ENCODE results near the gene ZNF430.

ZNF430 gene

DNA sequence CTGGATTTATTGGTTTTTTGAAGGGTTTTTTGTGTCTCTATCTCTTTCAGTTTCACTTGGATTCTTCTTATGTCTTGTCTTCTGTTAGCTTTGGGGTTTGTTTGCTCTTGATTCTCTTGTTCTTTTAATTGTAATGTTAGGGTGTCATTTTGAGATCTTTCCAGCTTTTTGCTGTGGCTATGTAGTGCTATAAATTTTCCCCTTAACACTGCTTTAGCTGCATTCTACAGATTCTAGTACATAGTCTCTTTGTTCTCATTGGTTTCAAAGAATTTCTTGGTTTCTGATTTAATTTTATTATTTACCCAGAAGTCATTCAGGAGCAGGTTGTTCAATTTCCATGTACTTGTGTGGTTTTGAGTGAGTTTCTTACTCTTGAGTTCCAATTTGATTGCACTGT lies 24.6 kb downstream of the ZNF430 start:
- TF ChIP-seq, protein P1, sequence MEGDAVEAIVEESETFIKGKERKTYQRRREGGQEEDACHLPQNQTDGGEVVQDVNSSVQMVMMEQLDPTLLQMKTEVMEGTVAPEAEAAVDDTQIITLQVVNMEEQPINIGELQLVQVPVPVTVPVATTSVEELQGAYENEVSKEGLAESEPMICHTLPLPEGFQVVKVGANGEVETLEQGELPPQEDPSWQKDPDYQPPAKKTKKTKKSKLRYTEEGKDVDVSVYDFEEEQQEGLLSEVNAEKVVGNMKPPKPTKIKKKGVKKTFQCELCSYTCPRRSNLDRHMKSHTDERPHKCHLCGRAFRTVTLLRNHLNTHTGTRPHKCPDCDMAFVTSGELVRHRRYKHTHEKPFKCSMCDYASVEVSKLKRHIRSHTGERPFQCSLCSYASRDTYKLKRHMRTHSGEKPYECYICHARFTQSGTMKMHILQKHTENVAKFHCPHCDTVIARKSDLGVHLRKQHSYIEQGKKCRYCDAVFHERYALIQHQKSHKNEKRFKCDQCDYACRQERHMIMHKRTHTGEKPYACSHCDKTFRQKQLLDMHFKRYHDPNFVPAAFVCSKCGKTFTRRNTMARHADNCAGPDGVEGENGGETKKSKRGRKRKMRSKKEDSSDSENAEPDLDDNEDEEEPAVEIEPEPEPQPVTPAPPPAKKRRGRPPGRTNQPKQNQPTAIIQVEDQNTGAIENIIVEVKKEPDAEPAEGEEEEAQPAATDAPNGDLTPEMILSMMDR (IDR thresholded peaks at IDR 0.05; ENCODE audit: insufficient read depth, low read length, missing control alignments) = no peak
- POLR2A ChIA-PET = no interaction called here
- no peak overlapping the region for H3K4me3 ChIP-seq (ENCODE audit: low read depth, low read length)
- DNase-seq (ENCODE audit: low read depth, low spot score) = no peak
- CTCF ChIA-PET = no interaction called here

DNA sequence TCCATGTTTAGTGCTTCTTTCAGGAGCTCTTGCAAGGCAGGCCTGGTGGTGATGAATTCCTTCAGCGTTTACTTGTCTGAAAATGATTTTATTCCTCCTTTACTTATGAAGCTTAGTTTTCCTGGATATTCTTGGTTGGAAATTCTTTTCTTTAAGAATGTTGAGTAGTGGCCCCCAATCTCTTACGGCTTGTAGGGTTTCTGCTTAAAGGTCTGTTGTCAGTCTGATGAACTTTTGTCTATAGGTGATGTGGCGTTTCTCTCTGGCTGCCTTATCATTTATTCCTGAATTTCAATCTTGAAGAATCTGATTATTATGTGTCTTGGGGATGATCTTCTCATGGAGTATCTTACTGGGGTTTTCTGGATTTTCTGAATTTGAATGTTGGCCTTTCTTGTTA lies 26.0 kb downstream of the ZNF430 start:
- POLR2A ChIA-PET = no interaction called here
- H3K4me3 ChIP-seq (ENCODE audit: low read depth, low read length) = no peak overlapping the region
- no peak for DNase-seq (ENCODE audit: low read depth, low spot score)
- TF ChIP-seq, protein P1 (IDR thresholded peaks at IDR 0.05; ENCODE audit: insufficient read depth, low read length, missing control alignments) = no peak
- CTCF ChIA-PET = no interaction called here

DNA sequence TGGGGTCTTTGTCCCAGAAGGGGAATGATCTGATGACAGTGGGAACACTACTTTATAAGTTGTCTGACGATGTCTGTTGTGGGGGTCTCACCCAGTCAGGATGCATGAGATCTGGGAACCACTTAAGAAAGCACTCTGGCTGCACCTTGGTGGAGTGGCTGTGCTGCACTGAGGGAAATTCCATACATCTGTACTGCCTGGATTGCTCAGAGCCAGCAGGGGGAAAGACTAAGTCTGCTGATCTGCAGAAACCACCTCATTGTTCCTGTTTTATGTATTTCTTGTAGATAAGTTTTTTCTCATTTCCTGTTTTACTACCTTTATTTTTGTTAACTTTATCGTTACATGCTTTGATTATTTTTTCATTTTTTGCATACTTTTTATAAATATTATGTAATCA lies 27.3 kb downstream of the ZNF430 start:
- ChIA-PET POLR2A (no interaction called here), CTCF (no interaction called here)
- DNase-seq (ENCODE audit: low read depth, low spot score) = no peak
- TF ChIP-seq, protein P1 (IDR thresholded peaks at IDR 0.05; ENCODE audit: insufficient read depth, low read length, missing control alignments) = no peak
- H3K4me3 ChIP-seq (ENCODE audit: low read depth, low read length) = no peak overlapping the region

DNA sequence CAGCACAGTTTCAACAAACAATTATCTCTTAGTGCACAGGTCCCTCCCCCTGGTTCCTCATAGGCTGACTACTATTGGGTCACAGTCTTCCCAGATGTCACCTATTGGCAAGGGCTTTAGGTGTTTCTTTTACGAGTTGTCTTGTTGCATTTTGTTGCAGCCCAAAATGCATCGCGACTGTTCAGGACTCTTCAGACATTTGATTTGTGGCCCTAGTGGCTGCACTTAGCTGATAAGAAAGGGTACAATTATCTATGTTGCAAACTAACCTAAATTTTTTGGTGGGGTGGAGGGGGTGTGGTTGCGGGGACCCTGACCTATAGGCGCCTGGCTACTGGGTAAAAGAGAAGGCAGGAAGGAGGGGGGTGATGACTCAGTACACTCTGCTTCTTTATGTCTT lies 32.4 kb downstream of the ZNF430 start:
- H3K4me3 ChIP-seq (ENCODE audit: low read depth, low read length) = no peak overlapping the region
- TF ChIP-seq, protein P1 (IDR thresholded peaks at IDR 0.05; ENCODE audit: insufficient read depth, low read length, missing control alignments) = no peak
- ChIA-PET POLR2A (no interaction called here), CTCF (no interaction called here)
- no peak for DNase-seq (ENCODE audit: low read depth, low spot score)

GRCh38 chr19:21065336-21065735 lies 44.9 kb downstream of the ZNF430 start:
- TF ChIP-seq, protein P1 (IDR thresholded peaks at IDR 0.05; ENCODE audit: insufficient read depth, low read length, missing control alignments) = no peak
- no peak for DNase-seq (ENCODE audit: low read depth, low spot score)
- CTCF ChIA-PET = no interaction called here
- no peak overlapping the region for H3K4me3 ChIP-seq (ENCODE audit: low read depth, low read length)
- POLR2A ChIA-PET = no interaction called here

DNA sequence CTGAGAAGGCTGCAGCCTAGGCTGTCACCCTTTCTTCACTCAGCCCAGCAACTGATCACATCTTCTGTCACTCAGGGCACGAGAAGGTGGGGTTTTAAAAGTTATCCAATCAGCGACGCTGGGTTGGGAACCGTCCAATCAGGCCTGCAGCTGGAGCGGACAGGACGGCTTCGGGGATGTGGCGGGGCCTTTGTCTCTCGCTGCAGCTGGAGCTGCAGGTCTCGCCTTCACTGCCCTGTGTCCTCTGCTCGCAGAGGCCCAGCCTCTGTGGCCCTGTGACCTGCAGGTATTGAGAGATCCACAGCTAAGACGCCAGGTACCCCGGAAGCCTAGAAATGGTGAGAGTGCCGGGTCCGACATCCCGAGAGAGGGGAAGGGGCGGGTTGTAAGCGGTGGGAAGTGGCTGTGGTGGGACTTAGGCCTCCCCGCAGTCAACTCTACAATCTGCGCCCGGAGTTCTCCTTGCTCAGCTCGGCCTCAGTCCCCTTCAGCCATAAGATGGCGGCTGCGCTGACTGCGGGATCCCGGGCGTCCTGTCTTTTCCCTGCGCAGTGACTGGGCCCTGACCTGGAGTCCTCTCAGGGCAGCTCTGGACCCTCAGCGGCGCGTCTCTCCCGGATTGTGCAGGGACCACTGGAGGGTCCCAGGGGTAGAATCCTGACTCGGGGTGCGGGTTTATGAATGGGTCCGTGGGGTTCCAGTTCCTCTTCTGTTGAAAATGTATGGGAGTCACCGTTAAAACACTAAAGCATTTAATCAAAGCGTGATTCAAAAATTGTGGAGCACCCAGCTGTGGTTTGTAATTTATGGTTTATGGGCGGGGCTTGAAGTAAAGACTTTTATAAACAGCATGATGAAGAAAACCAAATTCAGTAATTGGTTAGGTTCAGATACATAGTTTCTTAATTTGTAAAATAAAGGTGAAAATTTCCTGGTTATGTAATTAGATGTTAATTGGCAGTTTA lies 61.8 kb downstream of the ZNF430 start, which contains the start of gene ZNF714:
Gene ZNF714, plus strand, starts transcription at position 193 of the 965 bp plus-strand sequence. CDS start 16,066 bp downstream, outside the sequence.
- POLR2A ChIA-PET = interaction anchor here (0.5 to 1.0 kb wide), 3 partner anchors 25 to 60 kb away, joined by 3 to 6 read pairs (median 4); partner anchors contain the start of gene ZNF431
- TF ChIP-seq, protein P1 (IDR thresholded peaks at IDR 0.05; ENCODE audit: insufficient read depth, low read length, missing control alignments) = no peak

More for the DNA sequence above, 61.8 kb downstream of the ZNF430 start, which contains the start of gene ZNF714:
- CTCF ChIA-PET = no interaction called here
- peak; percentile 65 for DNase-seq (ENCODE audit: low read depth, low spot score)
- H3K4me3 ChIP-seq (ENCODE audit: low read depth, low read length) = peak within 1 kb of the TSS; percentile 84
